K562 (cell line): ENCODE results near the gene HSD17B11. TPM values are rescaled to one million over a fixed set of nuclear protein-coding genes. Genes with fewer than 3 reads are reported as not detected.
"Not testable (repeated sequence)": the region's sequence is repeated elsewhere in the genome, so short reads cannot be mapped to it uniquely, and the experiment has no call there.

Experiments used
- ATAC-seq: fragments of 200-7000 bp; cut with Tn5 transposase; 3 replicates; pipeline ENCODE4 v1.9.1; 2020; ENCODE audit warnings: moderate library complexity
- BruUV-seq: library from RNA; stranded (reverse); fragments of 400-500 nt; replicated peaks from 2 replicates; lab custom pipeline; 2021; lab: Mats Ljungman, UMichigan
- CTCF ChIA-PET: fragments of 300-600 bp; formaldehyde crosslinking; extraction: SDS; loops from one replicate; lab custom pipeline; 2021; ENCODE audit warnings: low intra/inter-chr PET ratio; lab: Yijun Ruan, JAX
- POLR2A ChIA-PET: fragments of 300-600, 350-650 bp; sonication (Branson Sonifier 250); formaldehyde crosslinking; extraction: SDS; loops from one replicate; lab custom pipeline; 2021; ENCODE audit warnings: antibody characterized with exemption, inconsistent platforms; lab: Yijun Ruan, JAX
- DNase-seq, 4 experiments: peaks; one replicate each; pipeline versions ENCODE4 v3.0.0 to v3.0.0-alpha.2; 2011 to 2018; ENCODE audit warnings: low spot score in 3 of 4, mixed read lengths in 3 of 4; ENCODE audit errors: extremely low read depth in 1 of 4
- FAIRE-seq: peaks from 2 replicates; lab custom pipeline; 2011; peaks lifted over from hg19 to GRCh38; lab: Jason Lieb, UNC
- H2AFZ ChIP-seq: 2 replicates; pipeline ENCODE4 v1.6.0; 2011; ENCODE audit warnings: low read depth, low read length, control low read depth, inconsistent platforms
- H3K27ac ChIP-seq: fragments of 200-600 bp; 3 replicates; pipeline ENCODE4 v1.8.0; 2011; ENCODE audit warnings: low read depth, mild to moderate bottlenecking, control low read depth, inconsistent platforms, low read length, moderate library complexity, mixed read lengths; ENCODE audit errors: extremely low read depth
- H3K27me3 ChIP-seq, 2 experiments: fragments of 300-600 bp in 1 of 2; 2 replicates in 1 of 2; 3 replicates in 1 of 2; pipeline versions ENCODE4 v1.6.0 to v1.8.0; 2011; ENCODE audit warnings: inconsistent platforms in 2 of 2, low read length in 2 of 2, mild to moderate bottlenecking in 1 of 2, mixed read lengths in 1 of 2, moderate library complexity in 1 of 2; ENCODE audit not compliant: control insufficient read depth in 2 of 2, insufficient read depth in 2 of 2
- H3K36me3 ChIP-seq: fragments of 300-600 bp; 3 replicates; pipeline ENCODE4 v1.8.0; 2011; ENCODE audit warnings: mild to moderate bottlenecking, low read length, inconsistent platforms; ENCODE audit not compliant: control insufficient read depth, insufficient read depth
- H3K4me1 ChIP-seq, 2 experiments: fragments of 200-600 bp in 1 of 2; replicated peaks in 1 of 2; 2 replicates in 1 of 2; 3 replicates in 1 of 2; pipeline versions ENCODE4 v1.5.1 to v1.8.0; 2011; ENCODE audit warnings: inconsistent platforms in 2 of 2, low read length in 2 of 2, mild to moderate bottlenecking in 1 of 2, mixed read lengths in 1 of 2, moderate library complexity in 1 of 2; ENCODE audit not compliant: control insufficient read depth in 2 of 2, insufficient read depth in 2 of 2
- H3K4me2 ChIP-seq: 2 replicates; pipeline ENCODE4 v1.6.1; 2011; ENCODE audit warnings: low read length, control low read depth, inconsistent platforms, mixed read lengths; ENCODE audit not compliant: insufficient read depth
- H3K4me3 ChIP-seq: fragments of 200-600 bp; sonication (generic), shearing (Covaris generic); 2 replicates; pipeline ENCODE4 v1.5.1; 2016; ENCODE audit warnings: control low read depth, inconsistent platforms
- H3K79me2 ChIP-seq: fragments of 200-600 bp; 3 replicates; pipeline ENCODE4 v1.8.0; 2011; ENCODE audit warnings: low read length, inconsistent platforms; ENCODE audit not compliant: control insufficient read depth, insufficient read depth
- H3K9ac ChIP-seq, 2 experiments: 2 replicates each; pipeline versions ENCODE4 v1.6.0 to v1.6.1; 2011; ENCODE audit warnings: low read depth in 2 of 2, low read length in 2 of 2, control low read depth in 1 of 2, inconsistent platforms in 1 of 2, mild to moderate bottlenecking in 1 of 2, mixed read lengths in 1 of 2; ENCODE audit not compliant: insufficient read depth in 1 of 2
- H3K9me1 ChIP-seq: one replicate; pipeline ENCODE4 v1.6.0; 2011; ENCODE audit warnings: inconsistent platforms, mild to moderate bottlenecking, low read length, moderate library complexity; ENCODE audit not compliant: control insufficient read depth, insufficient read depth
- H3K9me3 ChIP-seq: replicated peaks from 2 replicates; pipeline ENCODE4 v1.5.1; 2011; ENCODE audit warnings: low read depth, low read length, inconsistent platforms; ENCODE audit not compliant: control insufficient read depth, insufficient read depth
- H4K20me1 ChIP-seq: replicated peaks from 2 replicates; pipeline ENCODE4 v1.6.1; 2011; ENCODE audit warnings: low read length, inconsistent platforms, mixed read lengths; ENCODE audit not compliant: control insufficient read depth, insufficient read depth
- ARID1B ChIP-seq: fragments of 450-650 bp; IDR thresholded peaks from 2 replicates; pipeline ENCODE4 v1.6.1; 2016; ENCODE audit warnings: antibody characterized with exemption, mild to moderate bottlenecking, inconsistent platforms
- CBFA2T3 ChIP-seq: fragments of 450-650 bp; IDR thresholded peaks from 2 replicates; pipeline ENCODE4 v1.6.1; 2017
- CEBPB ChIP-seq: fragments of 450-650 bp; IDR thresholded peaks from 2 replicates; pipeline ENCODE4 v1.6.1; 2016; ENCODE audit warnings: missing genetic modification characterization, missing compliant biosample characterization
- CEBPG ChIP-seq, 3 experiments: fragments of 200-800 bp in 1 of 3; sonication (Bioruptor generic) in 1 of 3; sonication (generic) in 1 of 3; formaldehyde crosslinking in 1 of 3; IDR thresholded peaks in 2 of 3; conservative IDR thresholded peaks in 1 of 3; 2 replicates each; pipeline versions ENCODE4 v1.6.1 to v1.8.0; 2016 to 2022; ENCODE audit warnings: missing compliant biosample characterization in 2 of 3, missing genetic modification characterization in 2 of 3, mild to moderate bottlenecking in 1 of 3, missing genetic modification reagents in 1 of 3
- CTBP1 ChIP-seq: fragments of 450-650 bp; IDR thresholded peaks from 2 replicates; pipeline ENCODE4 v1.6.1; 2016; ENCODE audit warnings: borderline replicate concordance
- HSF4 ChIP-seq: fragments of 250-450 bp; sonication (Bioruptor Pico); IDR thresholded peaks from 2 replicates; pipeline ENCODE4 v2.1.2; 2022; ENCODE audit warnings: mild to moderate bottlenecking, moderate library complexity, borderline replicate concordance
- MTA2 ChIP-seq: fragments of 450-650 bp; IDR thresholded peaks from 2 replicates; pipeline ENCODE4 v1.6.1; 2016; ENCODE audit warnings: low read depth
- NCOR1 ChIP-seq: fragments of 450-650 bp; IDR thresholded peaks from 2 replicates; pipeline ENCODE4 v1.6.1; 2016; ENCODE audit warnings: mild to moderate bottlenecking, moderate library complexity
- NFIC ChIP-seq: fragments of 450-650 bp; IDR thresholded peaks from 2 replicates; pipeline ENCODE4 v1.6.1; 2017; ENCODE audit warnings: mild to moderate bottlenecking, inconsistent platforms
- SMARCA4 ChIP-seq: fragments of 450-650 bp; IDR thresholded peaks from 2 replicates; pipeline ENCODE4 v1.6.1; 2016
- SOX6 ChIP-seq: fragments of 450-650 bp; IDR thresholded peaks from 2 replicates; pipeline ENCODE4 v1.6.1; 2014; ENCODE audit warnings: mild to moderate bottlenecking
- STAT5A ChIP-seq: IDR thresholded peaks from 2 replicates; pipeline ENCODE4 v1.6.1; 2012; ENCODE audit warnings: low read length, inconsistent platforms, borderline replicate concordance
- TAL1 ChIP-seq: fragments of 450-650 bp; IDR thresholded peaks from 2 replicates; pipeline ENCODE4 v1.6.1; 2016; ENCODE audit warnings: mild to moderate bottlenecking
- TCF3 ChIP-seq: sonication (generic); formaldehyde crosslinking; IDR thresholded peaks from 2 replicates; pipeline ENCODE4 v1.4.0; 2020; ENCODE audit warnings: mild to moderate bottlenecking, missing genetic modification reagents
- TCF7 ChIP-seq: sonication (generic); IDR thresholded peaks from 2 replicates; pipeline ENCODE4 v1.6.1; 2016; ENCODE audit warnings: antibody characterized with exemption, borderline replicate concordance
- TEAD4 ChIP-seq, 2 experiments: sonication (generic) in 1 of 2; formaldehyde crosslinking in 1 of 2; IDR thresholded peaks; 2 replicates each; pipeline versions ENCODE4 v1.6.1 to v1.8.0; 2012 to 2022; ENCODE audit warnings: borderline replicate concordance in 1 of 2, inconsistent platforms in 1 of 2, low read length in 1 of 2, mild to moderate bottlenecking in 1 of 2, missing genetic modification reagents in 1 of 2
- TRIM24 ChIP-seq, 2 experiments: fragments of 450-650 bp; IDR thresholded peaks; 2 replicates each; pipeline ENCODE4 v1.6.1; 2016
- ZNF766 ChIP-seq: fragments of 200-800 bp; sonication (Bioruptor generic); conservative IDR thresholded peaks from 2 replicates; pipeline ENCODE4 v1.6.1; 2016; ENCODE audit warnings: missing genetic modification characterization, missing compliant biosample characterization
- WGBS: fragments of 100-300 bp; shearing (Covaris generic); methylation state at CpG from one replicate; pipeline ENCODE4 v1.1.6; 2016; ENCODE audit warnings: low coverage, mixed read lengths; ENCODE audit not compliant: insufficient coverage; ENCODE audit errors: missing lambda C conversion rate; 5-methylcytosine and 5-hydroxymethylcytosine counted together
- in situ Hi-C: fragments of 300-500 bp; cut with MboI; formaldehyde crosslinking; loops from 4 replicates; pipeline ENCODE4 v1.15.0; 2018; ENCODE audit warnings: inconsistent platforms, mixed read lengths
- intact Hi-C: fragments of 100-400 bp; cut with micrococcal nuclease; formaldehyde crosslinking; loops from 2 replicates; pipeline ENCODE4 v1.14.2; 2022
- polyA plus RNA-seq, 8 experiments: library from polyadenylated mRNA; depleted of rRNA in 4 of 8; stranded (reverse) in 5 of 8; unstranded in 3 of 8; fragments of >200 nt; fragmentation: Nextera tagmentation in 2 of 8; fragmentation: Illumina TruSeq in 1 of 8; extraction: Ambion mirVana in 2 of 8; extraction: Trizol in 1 of 8; gene quantifications; 2 replicates each; pipeline versions ENCODE4 v1.2.1 to v1.2.3, GENCODE V29; 2011 to 2014; ENCODE audit warnings: inconsistent platforms in 1 of 8, missing spikeins in 1 of 8
- total RNA-seq, 7 experiments: library from RNA; depleted of rRNA in 6 of 7; stranded (reverse); fragments of >200 nt in 6 of 7; fragmentation: Illumina TruSeq in 2 of 7; extraction: Trizol in 2 of 7; gene quantifications; 2 replicates each; pipeline versions ENCODE4 v1.2.1 to v1.2.3, GENCODE V29; 2011 to 2021; ENCODE audit warnings: low replicate concordance in 1 of 7

HSD17B11 gene
- total and polyA plus RNA-seq, 9 of the 15 experiments (the other 6 are each of a cell fraction or from before 2014, with no cell fraction given), result 26.0 to 108 (median 81.0) TPM

- no peak overlapping the region for H3K27ac ChIP-seq
- no peak overlapping the region for H3K4me3 ChIP-seq
- no peak overlapping the region for H2AFZ ChIP-seq
- BruUV-seq, result no TSS peak
- 35% methylated on average over 5 of the region's 5 CpGs for WGBS
- no peaks in the 10 kb centered on the region for H4K20me1 ChIP-seq
- in situ Hi-C loops, result no loop called here
- intact Hi-C loops, result no loop called here
- H3K27me3 ChIP-seq, result no peaks in the 10 kb centered on the region; a peak in 1 of 5 replicates
- FAIRE-seq, result no peak
- no peaks in the 10 kb centered on the region for H3K9me3 ChIP-seq
- no peak overlapping the region for H3K4me2 ChIP-seq
- CTCF ChIA-PET, result no interaction called here
- no peak for ATAC-seq
- no peaks in the 10 kb centered on the region for H3K79me2 ChIP-seq
- DNase-seq, result no peak
- POLR2A ChIA-PET, result interaction anchor here (0.8 to 1.3 kb wide), 2 partner anchors 11 to 21 kb away, joined by 3 to 4 read pairs; no protein-coding TSS in a partner anchor
- peaks cover 0 to 3% of the 10 kb centered on the region in 2 experiments; a peak in 2 of 5 replicates for H3K4me1 ChIP-seq
- peak; percentile 62 for TF ChIP-seq NFIC
- no peak for TF ChIP-seq HSF4 (CRISPR knock-in tag)
- H3K9ac ChIP-seq, result no peak overlapping the region
- H3K9me1 ChIP-seq, result no peaks in the 10 kb centered on the region
- H3K36me3 ChIP-seq, result no peaks in the 10 kb centered on the region
Measured at GRCh38 chr4:87405211-87405820, 14.3 kb upstream of the HSD17B11 start.

- H3K4me1 ChIP-seq; H3K79me2 ChIP-seq; H2AFZ ChIP-seq; BruUV-seq; H3K4me3 ChIP-seq; H3K27me3 ChIP-seq; ATAC-seq; H3K9me1 ChIP-seq; in situ Hi-C loops; CTCF ChIA-PET; FAIRE-seq; H4K20me1 ChIP-seq; H3K9ac ChIP-seq; intact Hi-C loops; H3K4me2 ChIP-seq; H3K36me3 ChIP-seq; H3K9me3 ChIP-seq; H3K27ac ChIP-seq; TF ChIP-seq TEAD4 (CRISPR knock-in tag; IDR thresholded peaks at IDR 0.05; ENCODE audit: borderline replicate concordance): not testable (repeated sequence)
- POLR2A ChIA-PET, result interaction anchor here (0.8 to 1.4 kb wide), 2 partner anchors 12 to 18 kb away, joined by 3 read pairs; no protein-coding TSS in a partner anchor
- WGBS, result 0% methylated on average over 1 of the region's 1 CpG
- DNase-seq, result peak in 2 of 4 experiments; percentile 32 to 58
- TF ChIP-seq MTA2, result peak; percentile 11; the same call in 1 of the 2 replicates
- peak; percentile 68 for TF ChIP-seq CBFA2T3
- TF ChIP-seq STAT5A, result peak; percentile 33; the same call in 1 of the 2 replicates
- TF ChIP-seq ARID1B, result peak; percentile 70
- peak; percentile 48 for TF ChIP-seq NCOR1
- peak; percentile 33; the same call in 1 of the 2 replicates for TF ChIP-seq SMARCA4
- peak; percentile 80 for TF ChIP-seq SOX6
- TF ChIP-seq CEBPG (CRISPR knock-in tag; IDR thresholded peaks at IDR 0.05), result peak; percentile 68
- peak; percentile 79 to 85 for TF ChIP-seq CEBPG (tag; conservative IDR thresholded peaks at IDR 0.05 in 1 of 2, IDR thresholded peaks at IDR 0.05 in 1 of 2)
- peak; percentile 45; the same call in 1 of the 2 replicates for TF ChIP-seq CTBP1
- peak; percentile 23 to 67; a peak in 2 of 4 replicates for TF ChIP-seq TRIM24 (IDR thresholded peaks at IDR 0.05)
- TF ChIP-seq ZNF766 (CRISPR knock-in tag), result peak; percentile 75
- peak; percentile 69 for TF ChIP-seq TCF3 (CRISPR knock-in tag)
- peak; percentile 96 for TF ChIP-seq CEBPB
- peak; percentile 66 for TF ChIP-seq TAL1
- peak; percentile 90; the same call in 1 of the 2 replicates for TF ChIP-seq TCF7
- TF ChIP-seq TEAD4 (IDR thresholded peaks at IDR 0.05; ENCODE audit: low read length), result peak; percentile 75
Measured at GRCh38 chr4:87403732-87404131, 12.7 kb upstream of the HSD17B11 start.
